GM12873 (cell line): ENCODE results near the gene BABAM2.

ENCODE experiments used
- CTCF ChIP-seq: IDR thresholded peaks from 2 replicates; pipeline ENCODE4 v1.5.1; 2012; ENCODE audit warnings: low read depth, mild to moderate bottlenecking, moderate library complexity, low read length, control low read depth; ENCODE audit not compliant: insufficient read depth; ENCODE audit errors: missing control alignments

BABAM2 gene

GRCh38 chr2:28088970-28089369 is 198.4 kb downstream of the BABAM2 start:
- no peak for TF ChIP-seq CTCF

- TF ChIP-seq CTCF, result no peak
Observed at GRCh38 chr2:28089486-28089885, 199.0 kb downstream of the BABAM2 start.

GRCh38 chr2:28093308-28093707 is 202.8 kb downstream of the BABAM2 start:
- TF ChIP-seq CTCF, result no peak

- TF ChIP-seq CTCF, result no peak
Observed at GRCh38 chr2:28093768-28094167, 203.2 kb downstream of the BABAM2 start.

GRCh38 chr2:28094739-28095138 is 204.2 kb downstream of the BABAM2 start:
- no peak for TF ChIP-seq CTCF

- no peak for TF ChIP-seq CTCF
Observed at GRCh38 chr2:28095622-28096021, 205.1 kb downstream of the BABAM2 start.

- TF ChIP-seq CTCF, result no peak
Observed at GRCh38 chr2:28096421-28096820, 205.9 kb downstream of the BABAM2 start.
